Left kidney (tissue), 8 donors: ENCODE results near the gene CEP55. TPM values are rescaled to one million over a fixed set of nuclear protein-coding genes. Genes with fewer than 3 reads are reported as not detected.
"Not testable (repeated sequence)": the region's sequence is repeated elsewhere in the genome, so short reads cannot be mapped to it uniquely, and the experiment has no call there.

ENCODE experiments used
- DNase-seq: peaks from one replicate; pipeline ENCODE4 v3.0.0-alpha.2; 2013
- long read RNA-seq, 8 donors: transcript quantifications; one replicate each; lab custom pipeline, GENCODE V29; 2026
- polyA plus RNA-seq: library from polyadenylated mRNA; unstranded; fragments of 120-200 nt; gene quantifications from one replicate; pipeline ENCODE4 v1.2.1, GENCODE V29; 2013; ENCODE audit not compliant: insufficient read length

Gene CEP55
- 21.6 TPM for polyA plus RNA-seq
- long read RNA-seq, donor 1, partial matches to known transcripts: 0 of 3 reads
- long read RNA-seq, donor 1, other reads (novel, unspliced or antisense): 0 of 3 reads
- long read RNA-seq, donor 2, partial matches to known transcripts: 0 of 2 reads
- long read RNA-seq, donor 2, other reads (novel, unspliced or antisense): 0 of 2 reads
- long read RNA-seq, donor 3, partial matches to known transcripts: 6 of 8 reads
- long read RNA-seq, donor 3, other reads (novel, unspliced or antisense): 0 of 8 reads
- long read RNA-seq, donor 4: 0 reads
- long read RNA-seq, donor 5, transcript CEP55-201 (9 exons, 2,638 nt): major isoform, 5 of 10 reads
- long read RNA-seq, donor 5, partial matches to known transcripts: 5 of 10 reads
- long read RNA-seq, donor 5, other reads (novel, unspliced or antisense): 0 of 10 reads
- long read RNA-seq, donor 6, partial matches to known transcripts: 6 of 8 reads
- long read RNA-seq, donor 6, other reads (novel, unspliced or antisense): 0 of 8 reads
- long read RNA-seq, donor 7, transcript CEP55-201 (9 exons, 2,638 nt): major isoform, 5 of 10 reads
- long read RNA-seq, donor 7, partial matches to known transcripts: 5 of 10 reads
- long read RNA-seq, donor 7, other reads (novel, unspliced or antisense): 0 of 10 reads
- long read RNA-seq, donor 8, partial matches to known transcripts: 0 of 1 reads
- long read RNA-seq, donor 8, other reads (novel, unspliced or antisense): 0 of 1 reads

DNA sequence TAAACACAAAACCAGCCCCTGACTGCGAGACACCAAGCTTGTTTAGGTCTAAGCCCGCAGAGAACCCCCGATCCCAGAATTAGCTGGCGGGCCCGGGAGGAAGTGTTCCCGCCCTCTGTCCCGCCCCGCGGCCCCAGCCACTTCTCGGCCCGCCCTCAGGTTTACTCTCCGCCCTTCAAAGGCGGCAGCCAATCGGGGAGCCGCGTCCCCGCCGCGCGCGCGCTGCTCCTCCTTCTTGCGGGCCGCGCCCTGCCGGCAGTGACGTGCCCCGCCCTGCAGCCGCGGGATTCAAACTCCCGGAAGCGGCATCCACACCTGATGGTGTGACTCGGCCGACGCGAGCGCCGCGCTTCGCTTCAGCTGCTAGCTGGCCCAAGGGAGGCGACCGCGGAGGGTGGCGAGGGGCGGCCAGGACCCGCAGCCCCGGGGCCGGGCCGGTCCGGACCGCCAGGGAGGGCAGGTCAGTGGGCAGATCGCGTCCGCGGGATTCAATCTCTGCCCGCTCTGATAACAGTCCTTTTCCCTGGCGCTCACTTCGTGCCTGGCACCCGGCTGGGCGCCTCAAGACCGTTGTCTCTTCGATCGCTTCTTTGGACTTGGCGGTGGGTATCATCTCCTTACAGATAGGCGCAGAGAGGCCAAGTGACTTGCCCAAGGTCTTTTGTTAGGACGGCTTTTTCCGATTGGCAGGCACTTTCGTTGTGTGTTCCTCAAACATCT is at the start of gene CEP55:
Gene CEP55, plus strand, starts transcription at position 291 of the 720 bp plus-strand sequence. CDS start 3,440 bp downstream, outside the sequence.
- DNase-seq: peak; percentile 93

DNA sequence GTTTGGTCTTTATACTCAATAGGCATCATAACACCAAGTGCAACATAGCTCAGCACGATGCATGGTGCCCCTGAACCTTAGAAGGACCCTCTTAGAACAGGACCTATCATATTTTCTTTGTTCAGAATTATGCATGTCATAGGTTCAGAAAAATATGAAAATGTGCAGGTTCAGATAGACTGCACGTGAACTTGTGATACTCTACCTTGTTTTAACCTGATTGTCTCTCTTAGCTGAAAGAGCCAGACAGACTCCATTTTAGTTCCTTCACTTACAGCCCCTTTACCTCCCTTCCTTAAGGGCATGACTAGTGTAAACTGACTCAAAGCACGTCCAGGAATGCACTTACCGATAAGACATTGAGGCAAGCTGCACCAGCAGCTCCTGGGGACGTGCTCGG is 49.4 kb upstream of the CEP55 start:
- no peak for DNase-seq

DNA sequence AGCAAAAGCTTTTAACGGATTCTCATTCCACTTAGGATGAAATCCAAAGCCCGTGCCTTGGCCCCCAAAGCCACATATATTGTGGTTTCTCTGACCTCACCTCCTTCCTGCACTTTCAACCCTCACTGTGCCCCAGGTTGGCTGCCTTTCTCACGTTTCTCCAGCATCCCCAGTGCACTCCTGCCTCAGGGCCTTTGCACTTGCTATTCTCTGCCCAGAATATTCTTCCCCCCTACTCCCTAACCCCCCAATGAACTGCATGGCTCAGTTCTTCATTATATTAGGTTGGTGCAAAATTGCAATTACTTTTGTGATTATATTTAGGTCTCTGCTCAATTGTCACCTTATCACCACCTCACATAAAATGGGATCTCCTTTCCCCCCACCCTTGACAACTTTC is 48.4 kb upstream of the CEP55 start:
- DNase-seq: no peak

DNA sequence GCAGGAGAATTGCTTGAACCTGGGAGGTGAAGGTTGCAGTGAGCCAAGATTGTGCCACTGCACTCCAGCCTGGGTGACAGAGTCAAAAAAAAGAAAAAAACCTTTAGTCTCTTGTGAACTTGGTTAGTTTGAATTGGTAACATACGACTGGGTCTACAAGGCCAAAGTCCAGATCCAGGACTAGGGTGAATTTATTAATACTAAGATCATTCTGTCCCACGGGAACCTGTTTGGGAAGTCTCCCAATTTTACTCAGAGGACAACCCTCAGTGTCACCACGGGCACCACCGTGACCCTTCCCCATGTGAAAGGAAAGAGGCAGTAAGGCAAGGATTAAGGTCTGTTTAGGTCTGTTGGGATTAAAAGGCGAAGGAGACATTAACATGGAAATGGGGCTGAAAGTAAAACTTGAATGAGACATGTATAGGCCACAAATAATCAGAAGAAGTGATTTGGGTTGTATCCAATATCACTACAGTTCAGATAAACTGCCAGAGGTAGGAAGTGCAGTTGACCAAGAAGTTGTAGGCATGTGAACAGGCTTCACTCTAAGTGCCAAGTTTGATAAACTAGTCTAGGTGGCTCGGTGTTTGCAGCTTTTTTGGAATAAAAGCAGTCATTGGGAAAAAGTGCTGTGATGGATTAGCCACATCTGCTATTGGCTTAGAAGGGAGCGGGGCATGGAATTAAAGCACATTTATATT is 45.0 kb upstream of the CEP55 start:
- no peak for DNase-seq

DNA sequence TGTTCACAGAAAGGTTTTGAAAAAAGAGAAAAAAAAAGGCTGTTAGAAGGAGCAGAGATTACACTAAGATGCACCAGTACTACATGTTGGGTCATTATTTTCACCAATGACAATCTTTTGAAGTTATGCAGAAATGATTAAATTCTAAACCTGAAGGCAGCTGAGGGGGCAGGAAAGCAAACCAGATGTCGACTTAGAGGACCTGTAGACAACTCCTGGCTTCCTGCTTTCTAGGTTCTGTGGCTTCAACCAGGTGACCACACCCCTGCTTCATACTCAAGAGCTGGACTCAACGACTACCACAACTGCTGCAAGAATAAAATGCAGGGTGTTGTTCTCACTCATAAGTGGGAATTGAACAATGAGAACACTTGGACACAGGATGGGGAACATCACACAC is 44.3 kb upstream of the CEP55 start:
- no peak for DNase-seq

DNA sequence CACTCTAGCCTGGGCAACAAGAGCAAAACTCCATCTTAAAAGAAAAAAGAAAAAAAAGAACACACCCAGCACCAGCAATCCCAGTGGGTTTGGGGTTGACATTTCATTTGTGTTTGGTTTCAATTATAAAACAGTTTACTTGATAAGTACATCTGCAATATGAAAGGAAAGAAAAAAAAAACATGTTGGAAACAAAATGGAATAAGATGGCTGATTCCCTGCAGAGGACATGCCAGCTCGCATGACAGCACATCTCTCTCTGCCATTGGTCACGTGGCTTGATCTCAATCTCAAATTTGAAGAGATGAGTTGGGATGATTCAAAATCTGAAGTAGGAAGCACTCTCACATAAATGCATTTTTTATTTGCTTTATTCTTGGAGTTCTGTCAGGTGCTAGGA is 42.3 kb upstream of the CEP55 start:
- DNase-seq: no peak

DNA sequence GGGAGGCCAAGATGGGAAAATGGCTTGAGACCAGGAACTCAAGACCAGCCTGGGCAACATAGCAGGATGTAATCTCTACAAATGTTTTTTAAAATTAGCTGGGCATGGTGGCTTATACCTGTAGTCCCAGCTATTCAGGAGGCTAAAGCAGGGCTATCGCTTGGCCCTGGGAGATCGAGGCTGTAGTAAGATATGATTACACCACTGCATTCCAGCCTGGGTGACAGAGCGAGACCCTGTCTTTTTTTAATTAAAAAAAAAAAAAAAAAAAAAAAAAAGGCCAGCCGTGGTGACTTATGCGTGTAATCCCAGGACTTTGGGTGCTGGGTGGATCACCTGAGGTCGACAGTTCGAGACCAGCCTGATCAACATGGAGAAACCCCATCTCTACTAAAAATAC is 41.7 kb upstream of the CEP55 start:
- no peak for DNase-seq

DNA sequence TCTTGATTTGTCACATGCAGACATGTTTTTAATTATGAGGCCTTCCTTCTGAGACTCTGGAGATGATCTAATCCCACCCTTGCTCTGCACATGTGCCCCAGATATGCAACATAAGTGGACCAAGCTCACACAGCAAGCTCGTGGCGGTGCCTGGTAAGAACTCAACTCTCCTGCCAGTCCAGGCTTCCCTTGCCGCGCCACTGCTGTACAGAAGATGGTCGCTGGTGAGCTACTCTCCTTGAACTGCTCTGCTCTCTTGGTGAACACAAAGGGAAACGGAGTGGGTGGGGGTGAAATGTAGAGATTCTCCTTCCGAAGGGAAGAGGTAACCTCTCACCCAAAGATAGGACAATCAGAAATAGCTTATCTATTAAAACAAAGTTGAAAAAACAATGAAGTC is 39.9 kb upstream of the CEP55 start:
- no peak for DNase-seq

DNA sequence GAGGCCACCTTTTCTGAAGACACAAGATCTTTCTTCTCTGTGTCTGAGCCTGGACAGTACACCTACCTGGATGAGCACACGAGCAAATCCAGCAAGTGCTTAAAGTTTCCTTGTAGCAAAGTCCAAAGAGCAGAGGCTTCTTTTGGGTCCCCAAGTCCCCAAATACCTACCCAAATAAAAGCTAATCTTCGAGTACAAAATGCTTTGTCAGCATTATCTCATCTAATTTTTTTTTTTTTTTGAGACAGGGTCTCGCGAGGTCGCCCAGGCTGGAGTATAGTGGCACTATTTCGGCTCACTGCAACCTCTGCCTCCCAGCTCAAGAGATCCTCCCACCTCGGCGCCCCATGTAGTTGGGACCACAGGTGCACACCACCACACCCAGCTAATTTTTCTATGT is 38.9 kb upstream of the CEP55 start:
- DNase-seq: no peak

DNA sequence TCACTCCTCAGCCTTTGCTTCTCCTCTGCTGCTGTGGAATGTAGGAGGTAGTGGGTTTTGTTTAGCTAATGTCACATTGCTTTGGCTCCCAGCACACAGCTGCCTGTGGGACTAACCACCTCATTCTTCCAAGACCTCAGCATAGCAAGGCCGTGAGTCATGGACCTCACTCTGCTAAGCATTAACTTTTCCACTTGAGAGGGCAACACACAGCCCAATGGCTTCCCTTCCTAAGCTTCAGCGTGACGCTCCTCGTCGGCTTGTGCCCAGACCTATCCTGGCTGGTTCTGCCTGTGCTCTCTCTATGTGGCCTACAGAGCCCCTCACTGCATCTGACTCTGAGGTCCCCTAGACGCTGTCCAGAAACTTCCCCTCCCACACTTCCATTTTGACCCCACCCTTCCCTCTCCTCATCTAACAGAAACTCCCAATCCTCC is 37.6 kb upstream of the CEP55 start:
- DNase-seq: peak; percentile 84

DNA sequence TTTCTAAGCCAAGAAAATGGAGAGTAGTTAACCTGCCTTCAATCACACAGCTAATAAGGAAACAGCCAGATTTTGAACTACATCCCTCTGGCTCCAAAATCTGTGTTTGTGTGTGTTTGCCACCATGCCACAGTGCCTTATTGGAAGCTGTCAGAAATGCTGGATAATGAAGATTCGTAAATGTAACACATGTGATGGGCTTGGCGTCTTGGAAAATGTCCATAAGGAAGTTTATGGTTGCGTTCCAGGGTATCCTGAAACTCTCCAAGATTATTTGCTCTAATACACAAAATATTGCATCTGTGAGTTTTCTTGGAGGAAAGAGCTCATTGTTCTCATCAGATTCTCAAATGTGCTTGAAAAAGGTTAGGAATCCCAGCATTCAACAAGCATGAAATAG is 36.9 kb upstream of the CEP55 start:
- no peak for DNase-seq

DNA sequence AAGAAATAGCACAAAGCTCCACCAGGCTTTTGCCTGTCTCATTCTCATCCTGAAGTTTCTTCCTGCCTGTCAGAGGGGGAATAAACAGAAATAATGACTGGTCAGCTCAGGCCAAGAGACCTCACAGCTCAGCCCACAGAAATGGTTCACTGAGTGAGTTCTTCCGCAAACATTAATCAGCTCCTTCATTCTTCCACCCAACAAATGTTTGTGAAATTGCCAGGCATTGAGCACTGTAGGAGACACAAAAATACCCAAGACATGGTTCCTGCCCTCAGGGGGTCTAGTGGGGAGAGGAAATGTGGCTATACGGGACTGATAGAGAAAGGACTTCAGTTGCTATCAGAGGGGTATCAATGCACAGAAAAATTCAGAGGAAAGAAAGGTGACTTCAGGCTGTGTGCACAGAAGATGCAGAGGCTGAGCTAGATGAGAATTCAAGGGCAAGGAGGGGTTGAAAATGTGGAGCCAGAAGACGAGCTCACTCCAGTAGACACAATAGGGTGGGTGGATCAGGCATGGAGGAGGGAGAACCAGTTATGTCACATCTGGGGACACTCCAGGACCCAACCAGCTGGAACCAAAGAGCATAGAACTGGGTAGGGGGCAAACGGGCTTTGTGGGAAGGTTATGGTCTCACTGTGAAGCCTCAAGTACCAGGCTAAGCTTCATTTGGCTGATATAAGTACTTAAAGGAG is 35.2 kb upstream of the CEP55 start:
- DNase-seq: no peak

DNA sequence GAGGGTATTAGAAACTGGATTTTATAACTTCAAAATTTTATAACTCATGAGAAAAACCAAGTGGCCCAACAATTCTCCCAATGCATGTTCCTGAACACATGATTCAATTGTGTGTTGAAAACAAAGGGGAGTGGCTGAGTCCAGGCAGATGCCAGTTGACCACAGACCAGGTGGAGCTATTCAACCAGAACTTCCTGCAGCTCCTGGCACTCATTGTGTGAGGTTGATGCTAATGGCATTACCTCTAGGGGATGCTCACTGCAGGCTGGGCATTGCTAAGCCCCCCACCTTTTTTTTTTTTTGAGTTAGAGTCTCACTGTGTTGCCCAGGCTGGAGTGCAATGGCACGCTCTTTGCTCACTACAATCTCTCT is 34.6 kb upstream of the CEP55 start:
- DNase-seq: no peak

DNA sequence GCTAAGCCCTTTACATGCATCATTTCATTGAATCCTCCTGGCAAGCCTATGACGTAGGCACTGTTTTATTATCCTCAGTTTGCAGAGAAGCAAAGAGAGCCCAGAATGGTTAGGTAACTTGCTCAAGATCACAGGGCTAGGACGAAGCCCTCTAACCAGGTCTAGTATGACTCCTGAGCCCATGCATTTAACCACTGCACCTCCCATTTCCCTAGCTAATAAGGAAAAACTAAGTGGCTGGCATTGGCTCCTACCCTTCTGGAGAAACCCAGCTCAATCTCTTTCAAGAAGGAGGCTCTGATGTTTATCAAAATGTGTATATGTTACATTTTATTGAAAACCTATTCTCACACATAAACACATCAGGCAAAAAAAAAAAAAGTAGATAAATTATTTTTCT is 34.0 kb upstream of the CEP55 start:
- no peak for DNase-seq

DNA sequence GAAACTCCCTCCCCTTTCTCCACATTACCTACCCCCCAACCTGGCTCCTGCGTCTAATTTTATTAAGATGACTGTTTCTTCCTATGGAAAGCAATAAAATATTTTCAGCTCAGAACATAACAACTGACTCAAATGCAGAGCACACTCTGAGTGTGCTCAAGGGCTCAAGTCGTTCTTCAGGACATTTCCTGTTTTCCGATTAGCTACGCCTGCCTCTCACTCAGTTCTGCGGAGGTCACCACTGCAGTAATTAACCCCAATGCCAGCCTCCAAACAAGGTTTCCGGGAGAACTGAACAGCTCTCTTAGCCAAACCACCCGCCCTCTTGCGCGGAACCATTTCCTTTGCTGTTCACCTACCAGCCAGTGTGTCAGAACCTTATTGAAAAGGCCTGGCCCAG is 33.5 kb upstream of the CEP55 start:
- no peak for DNase-seq

DNA sequence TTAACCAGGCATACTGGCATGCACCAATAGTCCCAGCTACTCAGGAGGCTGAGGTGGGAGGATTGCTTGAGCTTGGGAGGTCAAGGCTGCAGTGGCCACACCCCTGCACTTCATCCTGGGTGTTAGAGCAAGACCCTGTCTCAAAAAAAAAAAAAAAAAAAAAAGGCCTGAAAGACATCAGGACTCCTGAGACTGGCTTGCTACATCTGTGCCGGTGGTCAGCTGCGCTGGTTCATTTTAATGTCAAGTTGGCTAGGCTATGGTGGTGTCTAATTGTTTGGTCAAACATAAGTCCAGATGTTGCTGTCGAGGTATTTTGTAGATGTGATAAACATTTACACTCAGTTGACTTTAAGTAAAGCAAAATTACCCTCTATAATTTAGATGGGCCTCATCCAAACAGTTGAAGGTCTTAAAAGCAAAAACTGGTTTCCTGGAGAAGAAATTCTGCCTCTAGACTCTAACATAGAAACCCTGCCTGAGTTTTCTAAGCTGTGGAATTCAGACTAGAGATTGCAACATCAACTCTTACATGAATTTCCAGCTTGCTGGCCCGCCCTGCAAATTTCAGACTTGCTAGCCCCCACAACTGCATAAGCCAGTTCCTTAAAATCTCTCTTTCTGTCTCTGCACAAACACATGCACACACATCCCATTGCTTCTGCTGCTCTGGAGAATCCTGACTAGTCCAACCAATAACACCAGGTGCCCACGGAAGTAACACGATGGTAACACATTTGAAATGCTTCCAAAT is 32.5 kb upstream of the CEP55 start:
- DNase-seq: no peak

DNA sequence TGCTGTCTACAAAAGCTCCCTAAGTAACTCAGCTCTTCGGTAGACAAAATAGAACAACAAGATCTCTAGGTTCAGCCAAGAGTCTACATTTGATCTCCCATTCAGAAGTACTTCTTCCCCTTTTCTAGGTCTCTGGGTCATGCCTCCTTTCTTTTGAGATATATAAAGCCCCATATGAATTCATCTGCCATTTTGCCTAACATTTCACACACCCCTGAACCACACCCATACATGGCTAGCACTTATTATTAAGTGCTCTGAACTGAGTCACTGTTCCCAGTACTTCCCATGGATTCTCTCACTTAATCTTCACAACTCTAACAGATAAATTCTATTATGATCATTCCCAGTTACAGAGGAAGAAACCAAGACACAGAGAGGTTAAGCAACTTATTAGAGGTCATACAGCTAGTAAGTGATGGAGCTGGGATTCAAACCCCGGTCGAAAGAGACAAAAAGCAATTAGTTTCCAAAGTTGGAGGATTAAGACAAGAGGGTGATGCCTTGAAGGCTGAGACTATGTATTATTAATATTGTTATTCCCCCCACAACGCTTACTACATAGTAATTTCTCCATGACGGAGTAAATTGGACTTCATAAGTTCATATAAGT is 31.5 kb upstream of the CEP55 start:
- DNase-seq: no peak

DNA sequence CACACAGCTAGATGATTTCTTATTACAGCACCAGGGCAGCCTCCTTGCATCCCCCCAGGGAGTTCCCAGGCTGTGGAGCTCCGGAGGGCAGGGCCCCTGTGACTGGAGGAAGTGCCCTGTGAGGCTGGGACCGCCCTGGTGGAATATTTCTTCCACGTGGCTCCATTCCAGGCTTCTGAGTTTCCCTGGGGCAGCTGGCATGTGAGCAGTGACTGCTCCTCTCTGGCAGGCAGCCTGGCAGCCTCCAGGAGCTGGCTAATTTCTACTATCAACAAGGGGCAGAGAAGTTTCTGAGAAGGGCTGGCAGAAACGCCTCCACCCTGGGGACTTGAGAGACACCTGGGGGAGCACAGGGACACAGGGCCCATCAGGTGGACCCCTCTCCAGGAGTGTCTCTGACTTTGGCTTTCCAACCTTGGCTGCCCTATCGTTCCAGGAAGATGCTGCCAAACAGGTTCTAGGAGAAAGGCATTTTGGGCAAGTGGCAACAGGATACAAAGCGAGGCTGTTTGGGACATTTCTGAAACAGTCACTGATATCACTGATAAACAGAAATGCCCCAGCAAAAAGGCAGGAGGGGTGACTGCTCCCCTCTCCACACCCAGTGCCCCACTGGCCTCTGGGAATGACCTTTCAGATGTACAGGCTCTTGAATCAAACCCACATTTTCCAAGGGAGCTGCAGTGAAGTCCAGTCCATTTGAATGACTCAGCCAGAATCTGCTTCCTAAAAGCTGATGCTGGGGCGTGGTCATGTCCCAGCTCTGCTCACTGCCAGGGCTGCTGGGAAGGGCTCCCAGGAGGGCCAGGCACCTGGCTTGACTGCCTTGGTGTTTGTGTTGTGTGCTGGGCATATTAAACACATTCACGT is 30.4 kb upstream of the CEP55 start:
- DNase-seq: no peak

DNA sequence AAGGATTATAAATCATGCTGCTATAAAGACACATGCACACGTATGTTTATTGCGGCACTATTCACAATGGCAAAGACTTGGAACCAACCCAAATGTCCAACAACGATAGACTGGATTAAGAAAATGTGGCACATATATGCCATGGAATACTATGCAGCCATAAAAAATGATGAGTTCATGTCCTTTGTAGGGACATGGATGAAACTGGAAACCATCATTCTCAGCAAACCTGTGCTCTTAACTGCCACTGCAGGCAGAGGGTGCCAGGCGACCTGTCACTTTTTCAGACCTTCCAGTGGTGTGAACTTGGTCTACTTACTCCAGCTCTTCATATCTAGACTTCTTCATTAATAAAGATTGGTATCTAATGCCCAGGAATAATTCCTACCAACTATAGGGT is 28.8 kb upstream of the CEP55 start:
- DNase-seq: not testable (repeated sequence)
